GM19468 (cell line): Measurements from ENCODE around the gene KLHDC3.
"Not testable (repeated sequence)": the region's sequence is repeated elsewhere in the genome, so short reads cannot be mapped to it uniquely, and the experiment has no call there.

Experiments used
- ATAC-seq: cut with Tn5 transposase; IDR thresholded peaks from one replicate; pipeline ENCODE4 v1.9.1; 2021; ENCODE audit warnings: mild to moderate bottlenecking, moderate library complexity, moderate number of reproducible peaks; ENCODE audit not compliant: unreplicated experiment; ENCODE audit errors: extremely low read depth

The KLHDC3 gene

GRCh38 chr6:42987533-42988451 lies 26.3 kb upstream of the KLHDC3 start:
- no peak for ATAC-seq

- ATAC-seq, result no peak
Measured at GRCh38 chr6:42988486-42989020, 25.5 kb upstream of the KLHDC3 start.

GRCh38 chr6:42989923-42990322 lies 24.1 kb upstream of the KLHDC3 start:
- no peak for ATAC-seq

GRCh38 chr6:42993445-42993844 lies 20.6 kb upstream of the KLHDC3 start:
- ATAC-seq, result no peak

- ATAC-seq, result no peak
Measured at GRCh38 chr6:42996513-42996912, 17.5 kb upstream of the KLHDC3 start.

GRCh38 chr6:42998205-42998604 lies 15.8 kb upstream of the KLHDC3 start:
- not testable (repeated sequence) for ATAC-seq

GRCh38 chr6:43001843-43002242 lies 12.2 kb upstream of the KLHDC3 start:
- no peak for ATAC-seq

- ATAC-seq, result no peak
Measured at GRCh38 chr6:43005844-43006243, 8.2 kb upstream of the KLHDC3 start.

- no peak for ATAC-seq
Measured at GRCh38 chr6:43006251-43006650, 7.8 kb upstream of the KLHDC3 start.

- no peak for ATAC-seq
Measured at GRCh38 chr6:43007126-43007525, 6.9 kb upstream of the KLHDC3 start.

GRCh38 chr6:43009124-43009523 lies 4.9 kb upstream of the KLHDC3 start:
- no peak for ATAC-seq

GRCh38 chr6:43011207-43011606 lies 2.8 kb upstream of the KLHDC3 start:
- ATAC-seq, result no peak

- no peak for ATAC-seq
Measured at GRCh38 chr6:43012364-43012763, 1.7 kb upstream of the KLHDC3 start.

GRCh38 chr6:43013097-43013842 lies 779 bp upstream of the KLHDC3 start:
- no peak for ATAC-seq

- ATAC-seq, result no peak
Measured at GRCh38 chr6:43014434-43014909, 423 bp downstream of the KLHDC3 start.

- ATAC-seq, result no peak
Measured at GRCh38 chr6:43016176-43016942, 2.3 kb downstream of the KLHDC3 start.

GRCh38 chr6:43016943-43017334 lies 2.9 kb downstream of the KLHDC3 start:
- no peak for ATAC-seq

- ATAC-seq, result no peak
Measured at GRCh38 chr6:43019152-43019551, 5.1 kb downstream of the KLHDC3 start.

GRCh38 chr6:43020052-43020705 lies 6.1 kb downstream of the KLHDC3 start:
- ATAC-seq, result no peak

GRCh38 chr6:43020847-43021246 lies 6.8 kb downstream of the KLHDC3 start:
- ATAC-seq, result no peak
